Activated CD4-positive, alpha-beta memory T cell treated with anti-CD3 and anti-CD28 coated beads, Interleukin-2, amount 10 ng/mL, durations not matched to agents 7 days and 5 days (primary cell): Measurements from ENCODE around the gene P2RX3. TPM values are rescaled to one million over a fixed set of nuclear protein-coding genes. Genes with fewer than 3 reads are reported as not detected.

Source experiments
- CTCF ChIA-PET: fragments of 350-600 bp; sonication (Branson Sonifier 250); formaldehyde crosslinking; loops from one replicate; lab custom pipeline; 2021; ENCODE audit warnings: antibody characterized with exemption, inconsistent platforms; lab: Charles Lee
- POLR2A ChIA-PET: fragments of 350-600 bp; sonication (Branson Sonifier 250); formaldehyde crosslinking; loops from one replicate; lab custom pipeline; 2021; ENCODE audit warnings: antibody characterized with exemption; lab: Charles Lee
- DNase-seq: peaks from one replicate; pipeline ENCODE4 v3.0.0-alpha.2; 2020
- H3K27ac Mint-ChIP-seq: one replicate; pipeline ENCODE4 v1.8.0; 2021; ENCODE audit warnings: mild to moderate bottlenecking, mixed read lengths
- H3K27me3 Mint-ChIP-seq: one replicate; pipeline ENCODE4 v1.8.0; 2021; ENCODE audit warnings: mixed read lengths
- H3K36me3 Mint-ChIP-seq: one replicate; pipeline ENCODE4 v1.8.0; 2021; ENCODE audit warnings: low read depth, mixed read lengths
- H3K4me1 Mint-ChIP-seq: one replicate; pipeline ENCODE4 v1.8.0; 2021; ENCODE audit warnings: mixed read lengths
- H3K4me3 Mint-ChIP-seq: one replicate; pipeline ENCODE4 v1.8.0; 2021; ENCODE audit warnings: mild to moderate bottlenecking, mixed read lengths
- H3K9me3 Mint-ChIP-seq: one replicate; pipeline ENCODE4 v1.8.0; 2021; ENCODE audit warnings: mixed read lengths
- total RNA-seq, 2 experiments: library from RNA; stranded (reverse); gene quantifications; one replicate each; pipeline ENCODE4 v1.2.3, GENCODE V29; 2021

The P2RX3 gene
- total RNA-seq, 2 experiments from 2014 or later: not detected

DNA sequence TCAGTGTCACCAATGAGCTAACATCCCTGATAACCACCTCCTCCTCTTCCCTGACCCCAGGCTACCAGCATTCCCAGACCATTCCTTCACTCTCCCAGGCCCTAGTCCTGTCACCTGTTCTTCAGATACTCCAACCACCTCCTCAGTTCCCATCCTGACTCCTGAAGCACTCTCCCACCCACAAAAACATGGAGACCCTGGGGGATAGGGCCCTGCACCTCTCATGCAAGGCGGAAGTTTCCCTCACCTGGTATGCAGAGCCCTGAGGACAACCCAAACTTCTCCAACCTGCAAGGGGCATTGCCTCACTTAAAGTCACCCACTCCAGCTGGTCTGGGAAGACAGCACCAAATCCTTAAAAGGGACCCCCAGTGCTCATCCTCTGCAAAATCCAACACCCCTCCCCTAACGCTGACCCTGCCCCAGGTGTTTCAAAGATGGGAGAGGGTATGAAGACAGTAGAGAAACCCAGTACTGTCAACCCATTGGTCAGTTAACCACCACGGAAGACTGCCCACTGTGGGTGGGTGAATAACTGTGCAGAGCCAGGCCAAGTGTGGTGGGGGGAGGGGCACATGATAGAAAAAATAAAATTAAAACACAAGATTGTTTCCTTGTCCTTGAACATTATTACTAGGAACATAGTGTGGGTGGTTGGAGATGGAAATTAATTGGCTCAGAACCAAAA, 14.8 kb upstream of the P2RX3 start:
- H3K36me3 Mint-ChIP-seq: peaks cover 29% of the 10 kb centered on the region
- CTCF ChIA-PET: no interaction called here
- peaks cover 39% of the 10 kb centered on the region for H3K4me1 Mint-ChIP-seq
- no peak for DNase-seq
- peak overlapping the region; percentile 52 for H3K27ac Mint-ChIP-seq
- H3K9me3 Mint-ChIP-seq: no peaks in the 10 kb centered on the region
- no peaks in the 10 kb centered on the region for H3K27me3 Mint-ChIP-seq
- POLR2A ChIA-PET: interaction anchor here (4.2 to 4.9 kb wide), 2 partner anchors 11 to 13 kb away, joined by 26 to 127 read pairs; partner anchors contain the start of genes P2RX3 and SSRP1
- peak overlapping the region; percentile 72 for H3K4me3 Mint-ChIP-seq

DNA sequence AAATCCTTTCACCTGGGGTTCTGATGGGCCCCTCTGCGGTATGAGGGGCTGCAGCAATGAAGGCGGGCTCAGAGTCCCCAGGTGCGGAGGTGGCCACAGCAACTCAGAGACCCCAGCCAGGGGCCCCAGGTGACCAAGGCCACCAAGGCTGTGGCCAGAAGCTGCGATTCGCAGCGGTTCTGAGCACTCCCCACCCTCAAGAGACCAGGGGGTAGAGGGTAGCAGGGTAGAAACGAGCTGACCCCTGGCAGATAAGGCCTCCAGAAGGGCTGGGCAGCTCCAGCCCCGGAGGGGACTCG, 14.3 kb upstream of the P2RX3 start:
- no peak for DNase-seq
- Mint-ChIP-seq H3K36me3 (peaks cover 34% of the 10 kb centered on the region), H3K4me1 (peaks cover 41% of the 10 kb centered on the region), H3K27ac (peak overlapping the region; percentile 52), H3K9me3 (no peaks in the 10 kb centered on the region), H3K27me3 (no peaks in the 10 kb centered on the region), H3K4me3 (peak overlapping the region; percentile 72)
- ChIA-PET CTCF (no interaction called here), POLR2A (interaction anchor here (4.2 to 4.9 kb wide), 2 partner anchors 12 kb away, joined by 26 to 127 read pairs; partner anchors contain the start of genes P2RX3 and SSRP1)

DNA sequence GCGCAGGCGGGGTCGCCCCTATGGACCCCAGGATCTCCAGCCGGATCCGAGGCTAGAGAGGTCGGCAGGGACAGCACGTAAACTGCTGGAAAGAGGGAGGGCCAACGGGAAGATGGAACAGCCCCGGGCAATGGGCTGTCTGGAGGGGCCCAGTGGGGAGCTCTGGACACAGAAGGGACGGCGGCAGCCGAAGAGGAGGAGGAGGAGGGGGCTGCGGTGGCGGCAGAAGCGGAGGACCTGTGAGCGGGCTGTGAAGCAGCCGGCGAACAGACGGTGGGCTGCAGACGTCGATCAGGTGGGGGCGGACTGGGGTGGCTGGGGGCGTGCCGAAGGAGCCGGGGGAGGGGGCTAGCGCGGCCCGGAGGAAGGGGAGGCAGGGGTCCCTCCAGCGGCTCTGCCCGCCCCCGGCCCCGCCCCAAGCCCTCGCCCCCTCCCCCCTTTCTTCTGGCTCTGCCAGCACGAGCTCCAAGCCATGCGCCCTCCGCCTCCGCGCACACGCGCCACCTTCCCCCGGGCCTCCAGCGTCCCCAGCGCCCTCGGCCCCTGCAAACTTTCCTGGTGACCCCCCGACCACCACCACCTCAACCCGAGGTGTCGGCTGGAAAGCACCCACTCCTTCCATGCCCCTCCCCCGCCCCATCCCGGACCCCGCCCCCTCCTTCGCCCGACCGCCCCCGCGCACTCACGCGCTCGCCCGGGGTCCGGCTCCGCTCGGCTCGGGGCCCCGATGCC, 13.8 kb upstream of the P2RX3 start:
- Mint-ChIP-seq H3K9me3 (no peaks in the 10 kb centered on the region), H3K4me1 (peaks cover 42% of the 10 kb centered on the region), H3K36me3 (peaks cover 39% of the 10 kb centered on the region), H3K27ac (no peak overlapping the region), H3K27me3 (no peaks in the 10 kb centered on the region), H3K4me3 (peak overlapping the region; percentile 75)
- POLR2A ChIA-PET: interaction anchor here (1.2 to 4.9 kb wide), 4 partner anchors 12 to 344 kb away, joined by 3 to 127 read pairs (median 14); partner anchors contain the start of genes P2RX3, SSRP1 and ZDHHC5
- no peak for DNase-seq
- CTCF ChIA-PET: interaction anchor here (1.4 to 2.2 kb wide), 2 partner anchors 10 to 14 kb away, joined by 3 to 18 read pairs; partner anchors contain the start of genes P2RX3 and SSRP1

DNA sequence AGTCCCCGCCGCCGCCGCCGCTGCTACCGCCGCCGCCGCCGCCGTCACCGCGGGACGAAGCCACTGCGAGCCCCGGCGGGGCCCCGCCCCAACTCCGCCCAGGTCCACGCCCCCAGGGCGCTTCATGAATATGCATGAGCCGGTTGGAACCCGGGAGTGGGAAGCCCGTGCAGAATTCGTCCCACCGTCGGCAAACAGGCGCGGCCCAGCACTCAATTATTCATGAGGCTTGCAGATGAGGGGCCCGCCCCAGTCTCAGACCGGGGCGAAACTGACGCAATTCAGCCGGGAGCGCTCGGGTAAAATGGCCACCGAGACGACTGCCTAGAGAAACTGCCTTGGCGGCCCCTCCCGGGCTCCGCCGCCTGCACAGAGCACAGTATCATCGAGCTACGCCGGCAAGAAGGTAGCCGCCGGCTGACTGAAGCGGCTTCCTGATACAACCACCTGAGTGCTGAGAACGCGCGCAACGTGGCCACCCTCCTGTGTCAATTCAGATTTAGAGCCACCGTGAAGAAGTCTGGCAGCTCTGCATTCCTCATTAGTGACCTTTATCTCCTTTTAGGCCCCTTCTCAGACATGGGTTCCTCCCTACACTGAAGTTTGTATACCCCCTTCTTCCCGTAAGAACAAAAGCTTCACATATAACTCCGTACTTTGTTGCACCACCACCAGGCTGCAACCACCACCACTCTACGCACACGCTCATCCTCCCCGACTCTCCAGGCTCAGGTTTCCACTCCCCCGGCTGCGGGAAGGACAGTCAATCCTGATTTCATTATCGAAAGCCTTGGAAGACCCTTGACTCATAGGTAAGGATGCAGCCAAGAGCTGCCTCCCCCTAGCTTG, 13.0 kb upstream of the P2RX3 start, which contains the start of gene TNKS1BP1:
Gene TNKS1BP1, minus strand, starts transcription at position 67 of the 849 bp plus-strand sequence. CDS start 3,067 bp downstream, outside the sequence.
- no peaks in the 10 kb centered on the region for H3K27me3 Mint-ChIP-seq
- peaks cover 47% of the 10 kb centered on the region for H3K36me3 Mint-ChIP-seq
- CTCF ChIA-PET: interaction anchor here (1.0 to 2.2 kb wide), 6 partner anchors 10 to 156 kb away, joined by 3 to 18 read pairs (median 4); partner anchors contain the start of genes P2RX3 and SSRP1
- POLR2A ChIA-PET: interaction anchor here (0.7 to 4.9 kb wide), 13 partner anchors 9 to 343 kb away, joined by 3 to 127 read pairs (median 3); partner anchors contain the start of genes P2RX3, SMTNL1, SSRP1 and ZDHHC5
- peaks cover 49% of the 10 kb centered on the region for H3K4me1 Mint-ChIP-seq
- H3K27ac Mint-ChIP-seq: peak within 1 kb of the TSS; percentile 91
- no peaks in the 10 kb centered on the region for H3K9me3 Mint-ChIP-seq
- H3K4me3 Mint-ChIP-seq: peak within 1 kb of the TSS; percentile 75
- peak; percentile 91 for DNase-seq

DNA sequence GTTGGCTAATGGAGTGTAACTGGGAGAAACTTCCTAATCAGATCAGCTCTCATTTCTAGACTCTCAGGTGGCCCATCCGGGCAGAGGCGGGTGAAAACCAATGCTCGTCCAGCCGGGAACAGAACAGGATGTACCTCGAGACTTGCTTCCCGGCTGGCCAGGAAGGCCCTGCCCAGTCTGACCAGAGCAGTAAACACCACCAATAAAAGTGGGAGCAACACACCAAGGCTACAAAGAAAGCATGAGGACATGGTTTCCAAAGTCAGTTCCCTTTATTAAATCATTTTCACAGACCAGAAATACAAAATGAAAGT, 12.5 kb upstream of the P2RX3 start:
- POLR2A ChIA-PET: interaction anchor here (0.7 to 4.9 kb wide), 13 partner anchors 10 to 342 kb away, joined by 3 to 127 read pairs (median 3); partner anchors contain the start of genes P2RX3, SMTNL1, SSRP1 and ZDHHC5
- H3K4me3 Mint-ChIP-seq: peak overlapping the region; percentile 75
- CTCF ChIA-PET: interaction anchor here (1.0 to 2.2 kb wide), 6 partner anchors 9 to 155 kb away, joined by 3 to 18 read pairs (median 4); partner anchors contain the start of genes P2RX3 and SSRP1
- peak overlapping the region; percentile 91 for H3K27ac Mint-ChIP-seq
- DNase-seq: no peak
- no peaks in the 10 kb centered on the region for H3K27me3 Mint-ChIP-seq
- H3K36me3 Mint-ChIP-seq: peaks cover 53% of the 10 kb centered on the region
- no peaks in the 10 kb centered on the region for H3K9me3 Mint-ChIP-seq
- H3K4me1 Mint-ChIP-seq: peaks cover 53% of the 10 kb centered on the region

DNA sequence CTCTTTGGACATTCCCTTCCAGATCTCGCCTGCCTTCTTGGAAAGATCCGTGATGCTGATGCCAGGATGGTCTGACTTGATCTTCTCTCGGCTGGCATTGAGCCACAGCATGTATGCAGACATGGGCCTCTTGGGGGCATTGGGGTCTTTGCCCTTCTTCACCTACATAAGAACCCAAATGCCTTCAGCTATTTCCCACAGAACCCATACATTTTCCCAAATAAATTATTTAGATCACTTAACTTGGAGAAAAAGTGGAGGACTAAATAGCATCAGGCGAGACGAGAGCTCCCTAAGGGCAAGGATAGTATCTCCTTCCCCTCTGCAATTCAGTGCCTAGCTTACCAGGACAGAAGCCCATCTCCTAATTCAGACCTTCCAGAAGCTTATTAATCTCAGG, 10.4 kb upstream of the P2RX3 start:
- H3K4me3 Mint-ChIP-seq: no peak overlapping the region
- no peaks in the 10 kb centered on the region for H3K27me3 Mint-ChIP-seq
- ChIA-PET POLR2A (no interaction called here), CTCF (no interaction called here)
- no peaks in the 10 kb centered on the region for H3K9me3 Mint-ChIP-seq
- H3K27ac Mint-ChIP-seq: peak overlapping the region; percentile 12
- H3K36me3 Mint-ChIP-seq: peaks cover 72% of the 10 kb centered on the region
- DNase-seq: no peak
- peaks cover 60% of the 10 kb centered on the region for H3K4me1 Mint-ChIP-seq

DNA sequence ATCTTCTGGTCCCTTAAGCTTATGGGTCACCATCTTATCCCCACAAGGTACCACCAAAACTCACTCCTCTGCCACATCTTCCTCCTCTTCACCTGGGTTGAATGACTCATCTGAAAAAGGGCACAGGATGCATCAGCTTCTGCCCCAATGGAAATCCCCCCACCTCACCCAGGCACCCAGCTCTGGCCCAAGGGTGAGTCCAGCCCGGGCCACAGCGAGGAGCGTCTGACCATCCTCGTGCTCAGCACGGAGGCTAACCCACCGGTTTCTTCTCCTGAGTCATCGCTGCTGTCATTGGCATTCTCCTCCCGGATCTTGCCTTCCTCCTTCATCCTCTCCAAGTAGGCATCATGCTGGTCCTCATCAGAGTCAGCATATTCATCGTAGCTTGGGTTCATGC, 8.1 kb upstream of the P2RX3 start:
- ChIA-PET CTCF (no interaction called here), POLR2A (interaction anchor here (1.0 kb wide), 1 partner anchor 19 kb away, joined by 3 read pairs; no protein-coding TSS in a partner anchor)
- peaks cover 92% of the 10 kb centered on the region for H3K36me3 Mint-ChIP-seq
- H3K27ac Mint-ChIP-seq: no peak overlapping the region
- DNase-seq: no peak
- H3K9me3 Mint-ChIP-seq: no peaks in the 10 kb centered on the region
- peaks cover 73% of the 10 kb centered on the region for H3K4me1 Mint-ChIP-seq
- H3K27me3 Mint-ChIP-seq: no peaks in the 10 kb centered on the region
- no peak overlapping the region for H3K4me3 Mint-ChIP-seq

DNA sequence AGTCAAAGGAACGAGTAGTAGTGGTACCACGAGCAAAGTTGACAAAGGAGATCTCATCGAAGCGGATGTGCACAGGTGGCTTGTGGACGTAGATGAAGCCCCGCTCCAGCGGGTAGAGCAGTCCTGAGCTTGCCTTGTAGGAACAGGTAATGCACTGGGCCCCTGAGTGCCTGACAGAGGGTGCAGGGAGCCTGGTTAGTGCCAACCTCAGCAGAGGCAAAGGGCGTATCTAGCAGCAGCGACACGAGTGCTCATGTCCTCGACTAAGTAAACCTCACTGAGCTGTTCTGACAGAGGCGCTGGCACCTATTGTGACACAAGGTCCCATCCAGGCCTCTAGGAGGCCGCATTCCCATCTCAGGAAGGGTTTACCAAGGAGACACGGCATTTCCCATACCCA, 6.4 kb upstream of the P2RX3 start:
- H3K9me3 Mint-ChIP-seq: no peaks in the 10 kb centered on the region
- peaks cover 80% of the 10 kb centered on the region for H3K36me3 Mint-ChIP-seq
- DNase-seq: no peak
- POLR2A ChIA-PET: no interaction called here
- CTCF ChIA-PET: interaction anchor here (1.7 kb wide), 1 partner anchor 18 kb away, joined by 4 read pairs; no protein-coding TSS in a partner anchor
- no peaks in the 10 kb centered on the region for H3K27me3 Mint-ChIP-seq
- H3K27ac Mint-ChIP-seq: no peak overlapping the region
- H3K4me1 Mint-ChIP-seq: peaks cover 69% of the 10 kb centered on the region
- no peak overlapping the region for H3K4me3 Mint-ChIP-seq

DNA sequence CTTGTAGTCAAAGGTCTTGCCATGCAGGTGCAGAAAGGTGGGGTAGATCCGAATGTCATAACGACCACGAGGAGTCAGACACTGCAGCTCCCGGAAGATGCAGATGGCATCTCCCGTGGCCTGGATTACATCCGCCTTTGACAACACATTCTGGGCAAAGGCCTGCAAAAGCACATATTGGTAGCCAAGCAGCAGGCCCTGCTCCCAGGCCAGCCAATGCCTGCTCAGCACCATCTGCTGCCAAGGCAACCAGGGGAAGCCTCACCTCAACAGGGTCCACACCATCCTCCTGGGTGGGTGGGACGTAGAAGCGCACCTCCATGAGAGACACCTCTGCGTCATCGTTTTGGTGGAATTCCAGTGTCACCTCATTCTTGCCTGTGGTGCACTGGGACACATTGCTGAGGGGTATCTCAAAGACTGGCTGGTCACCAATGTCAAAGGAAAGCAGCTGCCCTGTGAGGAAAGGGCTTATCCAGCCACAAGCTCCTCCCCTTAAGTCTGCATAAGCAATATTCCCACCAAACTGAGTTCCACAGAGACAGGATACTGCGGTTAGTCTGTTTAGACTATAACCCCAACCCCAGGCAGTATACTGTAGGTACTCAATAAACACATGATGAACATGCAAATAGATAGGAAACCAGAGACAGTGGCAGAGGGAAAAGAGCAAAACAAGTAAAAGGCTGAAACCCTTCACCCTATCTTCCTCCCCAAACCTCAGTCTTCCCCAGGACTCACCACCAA, 5.3 kb upstream of the P2RX3 start:
- no peaks in the 10 kb centered on the region for H3K9me3 Mint-ChIP-seq
- no peak overlapping the region for H3K27ac Mint-ChIP-seq
- CTCF ChIA-PET: interaction anchor here (1.2 to 3.0 kb wide), 2 partner anchors 7 to 125 kb away, joined by 3 to 18 read pairs; partner anchors contain the start of gene TNKS1BP1
- POLR2A ChIA-PET: interaction anchor here (6.4 kb wide), 1 partner anchor 8 kb away, joined by 127 read pairs; the partner anchor contains the start of gene TNKS1BP1
- H3K36me3 Mint-ChIP-seq: peaks cover 68% of the 10 kb centered on the region
- no peaks in the 10 kb centered on the region for H3K27me3 Mint-ChIP-seq
- DNase-seq: no peak
- H3K4me1 Mint-ChIP-seq: peaks cover 59% of the 10 kb centered on the region
- no peak overlapping the region for H3K4me3 Mint-ChIP-seq

DNA sequence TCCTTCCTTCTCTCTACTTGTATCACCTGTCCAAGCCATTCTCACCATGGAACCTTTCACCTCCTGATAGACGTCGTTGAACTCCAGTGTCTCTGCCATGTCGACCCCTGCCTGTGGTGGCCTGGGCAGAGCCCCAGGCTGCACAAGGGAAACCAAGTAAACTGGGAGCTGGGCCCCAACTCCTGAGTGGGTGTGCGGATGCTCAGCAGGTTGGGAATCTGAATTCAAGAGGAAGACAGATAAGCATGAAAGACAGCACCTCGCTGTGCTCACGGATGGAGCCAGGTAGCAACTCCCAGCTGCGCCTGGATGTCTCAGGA, 3.2 kb upstream of the P2RX3 start:
- Mint-ChIP-seq H3K27me3 (peaks cover 9% of the 10 kb centered on the region), H3K36me3 (peaks cover 47% of the 10 kb centered on the region), H3K9me3 (no peaks in the 10 kb centered on the region), H3K4me3 (peak overlapping the region; percentile 97), H3K27ac (peak overlapping the region; percentile 84), H3K4me1 (peaks cover 51% of the 10 kb centered on the region)
- no peak for DNase-seq
- ChIA-PET CTCF (interaction anchor here (0.7 to 3.0 kb wide), 5 partner anchors 9 to 192 kb away, joined by 3 to 18 read pairs (median 6); partner anchors contain the start of gene TNKS1BP1), POLR2A (interaction anchor here (0.5 to 6.4 kb wide), 11 partner anchors 10 to 1772 kb away, joined by 3 to 127 read pairs (median 4); partner anchors contain the start of genes FAM111B, MED19, SELENOH and SLC43A3)

DNA sequence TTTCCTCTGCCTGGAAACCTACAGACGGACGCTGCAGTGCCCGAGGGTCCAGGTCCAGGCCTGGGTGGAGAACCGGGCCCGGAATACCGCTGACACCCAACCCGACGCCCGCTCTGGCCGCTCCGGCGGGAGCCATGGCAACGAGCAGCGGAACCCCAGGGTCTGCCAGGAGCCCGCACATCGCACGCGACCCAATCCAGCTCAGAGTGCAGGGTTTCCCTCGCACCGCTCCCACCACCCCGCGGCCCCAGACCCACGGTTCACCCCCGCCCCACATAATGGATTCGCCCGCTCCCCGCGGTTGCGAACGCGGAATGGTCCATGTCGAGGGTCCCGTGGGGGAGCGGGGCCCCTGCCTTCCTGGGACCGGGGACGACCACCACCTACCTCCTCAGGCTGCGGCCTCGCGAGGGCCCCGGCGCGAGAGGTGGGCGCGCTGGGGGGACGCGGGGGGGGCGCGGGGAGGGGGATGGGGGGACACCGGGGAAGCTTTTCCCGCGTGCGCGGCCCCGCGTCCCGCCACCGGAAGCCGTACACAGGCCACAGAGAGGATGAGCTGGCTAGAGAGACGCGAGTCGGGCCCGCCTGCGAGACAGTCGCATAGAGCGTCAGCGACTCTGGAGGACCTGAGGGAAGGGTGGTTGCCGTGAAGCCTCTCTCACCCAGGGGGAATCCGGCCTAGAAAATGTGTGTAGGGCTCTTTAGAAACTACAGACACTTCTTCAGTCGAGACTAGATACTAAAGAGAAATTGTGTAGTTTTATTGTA, 2.6 kb upstream of the P2RX3 start, which contains the start of gene SSRP1:
Gene SSRP1, minus strand, starts transcription at position 550 of the 768 bp plus-strand sequence. CDS start 771 bp downstream, outside the sequence.
- ChIA-PET CTCF (interaction anchor here (0.7 to 3.0 kb wide), 5 partner anchors 10 to 191 kb away, joined by 3 to 18 read pairs (median 6); partner anchors contain the start of gene TNKS1BP1), POLR2A (interaction anchor here (0.5 to 6.4 kb wide), 10 partner anchors 11 to 1771 kb away, joined by 3 to 127 read pairs (median 4); partner anchors contain the start of genes FAM111B, MED19, SELENOH and SLC43A3)
- Mint-ChIP-seq H3K27ac (peak within 1 kb of the TSS; percentile 98), H3K36me3 (peaks cover 42% of the 10 kb centered on the region), H3K9me3 (no peaks in the 10 kb centered on the region), H3K4me1 (peaks cover 45% of the 10 kb centered on the region), H3K4me3 (peak within 1 kb of the TSS; percentile 97), H3K27me3 (peaks cover 13% of the 10 kb centered on the region)
- peak; percentile 89 for DNase-seq
